ENCODE measurements around the gene PGPEP1. TPM values are rescaled to one million over a fixed set of nuclear protein-coding genes. Genes with fewer than 3 reads are reported as not detected.

The PGPEP1 gene
- total and polyA plus RNA-seq, 10 of the 15 experiments (the other 5 are each of a cell fraction or from before 2014, with no cell fraction given) = 13.8 to 39.4 (median 17.0) TPM

- TF ChIP-seq PBX3 (IDR thresholded peaks at IDR 0.05; ENCODE audit: insufficient replicate concordance, low read depth, low read length) (no peak), TAF1 (IDR thresholded peaks at IDR 0.05; ENCODE audit: borderline replicate concordance, low read depth, low read length) (no peak; the same call in 1 of the 2 replicates), E4F1 (IDR thresholded peaks at IDR 0.05; ENCODE audit: borderline replicate concordance, partially characterized antibody) (no peak), POLR2A (IDR thresholded peaks at IDR 0.05; ENCODE audit: low read depth, low read length) (peak; percentile 59; the same call in 1 of the 2 replicates), CREM (IDR thresholded peaks at IDR 0.05; ENCODE audit: low read depth) (no peak), SP1 (IDR thresholded peaks at IDR 0.05; ENCODE audit: low read depth, low read length) (no peak), IRF4 (IDR thresholded peaks at IDR 0.05; ENCODE audit: low read depth, low read length) (no peak), JUND (IDR thresholded peaks at IDR 0.05; ENCODE audit: low read depth, low read length) (no peak), PKNOX1 (IDR thresholded peaks at IDR 0.05) (0 out of 2 replicates have a peak, but pooled peaks have one; percentile 22), NR2F1 (conservative IDR thresholded peaks at IDR 0.05) (peak; percentile 85), CEBPB (IDR thresholded peaks at IDR 0.05; ENCODE audit: borderline replicate concordance in 1 of 2, low read depth in 2 of 2, low read length in 2 of 2) (no peak), FOS (IDR thresholded peaks at IDR 0.05; ENCODE audit: borderline replicate concordance, extremely low read depth, insufficient read length) (no peak), ZBTB40 (IDR thresholded peaks at IDR 0.05; ENCODE audit: borderline replicate concordance) (peak; percentile 63; the same call in 1 of the 2 replicates), RELB (IDR thresholded peaks at IDR 0.05; ENCODE audit: low read depth) (no peak)
Observed at GRCh38 chr19:18340990-18341868, 831 bp downstream of the PGPEP1 start (continued).
